Cortex of kidney (tissue), 1 donor: ENCODE results near the gene ERGIC3.
"Not testable (repeated sequence)": the region's sequence is repeated elsewhere in the genome, so short reads cannot be mapped to it uniquely, and the experiment has no call there.

Experiments
- DNase-seq: peaks from one replicate; lab custom pipeline; 2025; lab: John Stamatoyannopoulos, UW

The ERGIC3 gene

GRCh38 chr20:35518955-35519354, 22.9 kb upstream of the ERGIC3 start:
- DNase-seq, result no peak

GRCh38 chr20:35523298-35523888, 18.5 kb upstream of the ERGIC3 start:
- DNase-seq, result no peak

GRCh38 chr20:35525639-35526038, 16.2 kb upstream of the ERGIC3 start:
- no peak for DNase-seq

GRCh38 chr20:35527122-35527769, 14.6 kb upstream of the ERGIC3 start:
- no peak for DNase-seq

GRCh38 chr20:35529552-35529951, 12.3 kb upstream of the ERGIC3 start, which contains the start of gene C20orf173:
C20orf173 (minus strand) TSS chr20:35529652; CDS start chr20:35529373, 279 bp downstream.
- DNase-seq, result no peak

GRCh38 chr20:35539756-35540212, 2.1 kb upstream of the ERGIC3 start:
- DNase-seq, result no peak

GRCh38 chr20:35541118-35541782, 628 bp upstream of the ERGIC3 start:
- no peak for DNase-seq

GRCh38 chr20:35542990-35543389, 1.1 kb downstream of the ERGIC3 start:
- DNase-seq, result no peak

- DNase-seq, result no peak
These were observed 2.6 kb downstream of the ERGIC3 start for GRCh38 chr20:35544436-35544835.

GRCh38 chr20:35544941-35545340, 3.1 kb downstream of the ERGIC3 start:
- DNase-seq, result not testable (repeated sequence)

- no peak for DNase-seq
These were observed 4.2 kb downstream of the ERGIC3 start for GRCh38 chr20:35546127-35546526.

- no peak for DNase-seq
These were observed 5.5 kb downstream of the ERGIC3 start for GRCh38 chr20:35547329-35547728.

GRCh38 chr20:35551503-35551902, 9.6 kb downstream of the ERGIC3 start:
- no peak for DNase-seq

GRCh38 chr20:35552914-35553313, 11.0 kb downstream of the ERGIC3 start:
- no peak for DNase-seq

GRCh38 chr20:35555461-35555860, 13.6 kb downstream of the ERGIC3 start:
- DNase-seq, result not testable (repeated sequence)

- no peak for DNase-seq
These were observed 14.2 kb downstream of the ERGIC3 start for GRCh38 chr20:35555951-35556645.

GRCh38 chr20:35556871-35557270, 15.0 kb downstream of the ERGIC3 start:
- DNase-seq, result no peak

GRCh38 chr20:35558451-35558850, 16.6 kb downstream of the ERGIC3 start:
- no peak for DNase-seq

GRCh38 chr20:35559042-35559693, 17.3 kb downstream of the ERGIC3 start:
- no peak for DNase-seq

- DNase-seq, result no peak
These were observed 18.2 kb downstream of the ERGIC3 start for GRCh38 chr20:35560105-35560511.

- DNase-seq, result no peak
These were observed 18.7 kb downstream of the ERGIC3 start for GRCh38 chr20:35560541-35560940.

GRCh38 chr20:35561268-35561667, 19.4 kb downstream of the ERGIC3 start:
- DNase-seq, result no peak
